Measurements from ENCODE around the gene SEMA6A.
A peak's percentile ranks its signal among the peaks of the same experiment; 100 is the strongest.

Gene SEMA6A

GRCh38 chr5:116495786-116496357 is 78.8 kb downstream of the SEMA6A start:
- TF ChIP-seq CTCF (IDR thresholded peaks at IDR 0.05; ENCODE audit: control insufficient read depth, insufficient read depth, low read depth, low read length, missing control alignments) = no peak
- DNase-seq (ENCODE audit: low read depth) = no peak
- H3K4me3 ChIP-seq (ENCODE audit: control insufficient read depth, low read depth, low read length) = no peak overlapping the region

GRCh38 chr5:116494784-116495450 is 79.7 kb downstream of the SEMA6A start:
- no peak for DNase-seq (ENCODE audit: low read depth)
- TF ChIP-seq CTCF (IDR thresholded peaks at IDR 0.05; ENCODE audit: control insufficient read depth, insufficient read depth, low read depth, low read length, missing control alignments) = no peak
- no peak overlapping the region for H3K4me3 ChIP-seq (ENCODE audit: control insufficient read depth, low read depth, low read length)

GRCh38 chr5:116492776-116493175 is 81.8 kb downstream of the SEMA6A start:
- TF ChIP-seq CTCF (IDR thresholded peaks at IDR 0.05; ENCODE audit: control insufficient read depth, insufficient read depth, low read depth, low read length, missing control alignments) = no peak
- no peak for DNase-seq (ENCODE audit: low read depth)
- no peak overlapping the region for H3K4me3 ChIP-seq (ENCODE audit: control insufficient read depth, low read depth, low read length)

GRCh38 chr5:116492016-116492623 is 82.5 kb downstream of the SEMA6A start:
- DNase-seq (ENCODE audit: low read depth) = peak; percentile 85

GRCh38 chr5:116488356-116489041 is 86.1 kb downstream of the SEMA6A start:
- TF ChIP-seq CTCF (IDR thresholded peaks at IDR 0.05; ENCODE audit: control insufficient read depth, insufficient read depth, low read depth, low read length, missing control alignments) = no peak
- no peak for DNase-seq (ENCODE audit: low read depth)
- H3K4me3 ChIP-seq (ENCODE audit: control insufficient read depth, low read depth, low read length) = no peak overlapping the region

More at GRCh38 chr5:116492016-116492623, 82.5 kb downstream of the SEMA6A start:
- H3K4me3 ChIP-seq (ENCODE audit: control insufficient read depth, low read depth, low read length) = no peak overlapping the region
- TF ChIP-seq CTCF (IDR thresholded peaks at IDR 0.05; ENCODE audit: control insufficient read depth, insufficient read depth, low read depth, low read length, missing control alignments) = no peak

GRCh38 chr5:116487045-116487444 is 87.6 kb downstream of the SEMA6A start:
- DNase-seq (ENCODE audit: low read depth) = no peak
- no peak for TF ChIP-seq CTCF (IDR thresholded peaks at IDR 0.05; ENCODE audit: control insufficient read depth, insufficient read depth, low read depth, low read length, missing control alignments)
- H3K4me3 ChIP-seq (ENCODE audit: control insufficient read depth, low read depth, low read length) = no peak overlapping the region

All from AG09309 (cell line).